K562 (cell line): ENCODE data around the gene ELOVL5. TPM values are rescaled to one million over a fixed set of nuclear protein-coding genes. Genes with fewer than 3 reads are reported as not detected.

Source experiments
- ARID1B ChIP-seq: fragments of 450-650 bp; IDR thresholded peaks from 2 replicates; pipeline ENCODE4 v1.6.1; 2016; ENCODE audit warnings: antibody characterized with exemption, mild to moderate bottlenecking, inconsistent platforms
- ARNT ChIP-seq, 2 experiments: fragments of 450-650 bp; IDR thresholded peaks; 2 replicates each; pipeline ENCODE4 v1.6.1; 2016; ENCODE audit warnings: mild to moderate bottlenecking in 1 of 2
- BCL6 ChIP-seq: fragments of 250-450 bp; sonication (Bioruptor Pico); IDR thresholded peaks from 2 replicates; pipeline ENCODE4 v1.4.0; 2020
- CHD1 ChIP-seq: fragments of 200-600 bp; sonication (generic); IDR thresholded peaks from one replicate; pipeline ENCODE4 v1.6.1; 2012; ENCODE audit warnings: mild to moderate bottlenecking, moderate library complexity, low read length, inconsistent platforms
- E2F4 ChIP-seq: sonication (generic); formaldehyde crosslinking; IDR thresholded peaks from 2 replicates; pipeline ENCODE4 v1.8.0; 2022; ENCODE audit warnings: mild to moderate bottlenecking, low read depth, missing genetic modification reagents
- ETS1 ChIP-seq: conservative IDR thresholded peaks from 2 replicates; pipeline ENCODE4 v1.6.1; 2011; ENCODE audit warnings: low read depth, mild to moderate bottlenecking, low read length; ENCODE audit not compliant: control insufficient read depth
- FOSL1 ChIP-seq: fragments of 200-800 bp; sonication (Bioruptor generic); conservative IDR thresholded peaks from 2 replicates; pipeline ENCODE4 v1.6.1; 2016; ENCODE audit warnings: missing genetic modification characterization, missing compliant biosample characterization
- GTF2F1 ChIP-seq: IDR thresholded peaks from 2 replicates; pipeline ENCODE4 v1.6.1; 2011; ENCODE audit warnings: low read depth, low read length, improper control_type of control experiment
- HNRNPLL ChIP-seq: fragments of 200-400 bp; formaldehyde crosslinking; IDR thresholded peaks from 2 replicates; pipeline ENCODE4 v1.6.1; 2017; ENCODE audit warnings: low read length, low read depth, mild to moderate bottlenecking; ENCODE audit not compliant: poor library complexity, severe bottlenecking
- HOXB6 ChIP-seq: fragments of 250-450 bp; sonication (Bioruptor Pico); IDR thresholded peaks from 2 replicates; pipeline ENCODE4 v1.5.1; 2022; ENCODE audit warnings: mild to moderate bottlenecking, borderline replicate concordance
- NUFIP1 ChIP-seq: fragments of 450-650 bp; IDR thresholded peaks from 2 replicates; pipeline ENCODE4 v1.6.1; 2018; ENCODE audit not compliant: partially characterized antibody
- POLR2AphosphoS5 ChIP-seq: IDR thresholded peaks from 2 replicates; pipeline ENCODE4 v1.6.1; 2011; ENCODE audit warnings: mild to moderate bottlenecking, low read depth, low read length, moderate library complexity; ENCODE audit not compliant: control insufficient read depth, insufficient read depth
- POLR2G ChIP-seq: fragments of 200-400 bp; formaldehyde crosslinking; IDR thresholded peaks from 2 replicates; pipeline ENCODE4 v1.6.1; 2017; ENCODE audit warnings: low read depth, mild to moderate bottlenecking, antibody characterized with exemption, low read length, moderate library complexity
- SRSF7 ChIP-seq: fragments of 200-400 bp; formaldehyde crosslinking; optimal IDR thresholded peaks from 2 replicates; pipeline ENCODE3; 2017; ENCODE audit warnings: mild to moderate bottlenecking, low read depth, low read length
- TBP ChIP-seq: optimal IDR thresholded peaks from 2 replicates; pipeline ENCODE3; 2011; ENCODE audit warnings: low read depth, low read length, improper control_type of control experiment
- TGIF2 ChIP-seq: sonication (generic); formaldehyde crosslinking; IDR thresholded peaks from 2 replicates; pipeline ENCODE4 v1.8.1; 2022; ENCODE audit warnings: mild to moderate bottlenecking, missing genetic modification reagents, moderate library complexity
- YY1 ChIP-seq, 3 experiments: IDR thresholded peaks; 2 replicates each; pipeline ENCODE4 v1.6.1; 2011; ENCODE audit warnings: low read length in 2 of 3, mild to moderate bottlenecking in 2 of 3, moderate library complexity in 2 of 3, borderline replicate concordance in 1 of 3, control low read depth in 1 of 3, low read depth in 1 of 3; ENCODE audit not compliant: insufficient read depth in 3 of 3, insufficient replicate concordance in 2 of 3, control insufficient read depth in 1 of 3, insufficient read length in 1 of 3; ENCODE audit errors: extremely low read depth in 1 of 3
- ZNF197 ChIP-seq: fragments of 200-800 bp; sonication (Bioruptor generic); IDR thresholded peaks from 2 replicates; pipeline ENCODE4 v1.6.1; 2016; ENCODE audit warnings: low read depth, missing genetic modification characterization, missing compliant biosample characterization
- ZNF3 ChIP-seq: fragments of 250-450 bp; sonication (Bioruptor Pico); IDR thresholded peaks from 2 replicates; pipeline ENCODE4 v1.5.0; 2021; ENCODE audit warnings: mild to moderate bottlenecking, moderate library complexity
- ZNF444 ChIP-seq: fragments of 250-450 bp; sonication (Bioruptor Pico); IDR thresholded peaks from 2 replicates; pipeline ENCODE4 v1.4.0; 2020; ENCODE audit warnings: mild to moderate bottlenecking, moderate library complexity
- ZNF592 ChIP-seq: fragments of 450-650 bp; IDR thresholded peaks from 2 replicates; pipeline ENCODE4 v1.6.1; 2017; ENCODE audit warnings: antibody characterized with exemption, mild to moderate bottlenecking
- polyA plus RNA-seq, 8 experiments: library from polyadenylated mRNA; depleted of rRNA in 4 of 8; stranded (reverse) in 5 of 8; unstranded in 3 of 8; fragments of >200 nt; fragmentation: Nextera tagmentation in 2 of 8; fragmentation: Illumina TruSeq in 1 of 8; extraction: Ambion mirVana in 2 of 8; extraction: Trizol in 1 of 8; gene quantifications; 2 replicates each; pipeline versions ENCODE4 v1.2.1 to v1.2.3, GENCODE V29; 2011 to 2014; ENCODE audit warnings: inconsistent platforms in 1 of 8, missing spikeins in 1 of 8
- total RNA-seq, 7 experiments: library from RNA; depleted of rRNA in 6 of 7; stranded (reverse); fragments of >200 nt in 6 of 7; fragmentation: Illumina TruSeq in 2 of 7; extraction: Trizol in 2 of 7; gene quantifications; 2 replicates each; pipeline versions ENCODE4 v1.2.1 to v1.2.3, GENCODE V29; 2011 to 2021; ENCODE audit warnings: low replicate concordance in 1 of 7

ELOVL5 gene
- total and polyA plus RNA-seq, 9 of the 15 experiments (the other 6 are each of a cell fraction or from before 2014, with no cell fraction given): 70.6 to 245 (median 132) TPM

GRCh38 chr6:53348371-53349208, at the start of gene ELOVL5 (continued):
- TF ChIP-seq ZNF592: no peak
- peak; percentile 95 for TF ChIP-seq POLR2G
- TF ChIP-seq TBP: peak; percentile 95
- TF ChIP-seq ZNF197 (CRISPR knock-in tag): no peak
- TF ChIP-seq TGIF2 (CRISPR knock-in tag): no peak
- peak; percentile 46 to 86 (median 55) for TF ChIP-seq YY1 (IDR thresholded peaks at IDR 0.05; ENCODE audit: borderline replicate concordance in 1 of 3, control insufficient read depth in 1 of 3, extremely low read depth in 1 of 3, insufficient read depth in 3 of 3, insufficient read length in 1 of 3, insufficient replicate concordance in 2 of 3, low read depth in 1 of 3, low read length in 2 of 3)
- peak; percentile 48 for TF ChIP-seq HNRNPLL
- TF ChIP-seq NUFIP1: no peak
- TF ChIP-seq POLR2AphosphoS5: peak; percentile 83
- no peak for TF ChIP-seq SRSF7
- TF ChIP-seq CHD1: peak; percentile 81
- no peak for TF ChIP-seq HOXB6 (CRISPR knock-in tag)
- TF ChIP-seq E2F4 (CRISPR knock-in tag): no peak
- TF ChIP-seq ARNT (IDR thresholded peaks at IDR 0.05): no peak
- no peak; the same call in 1 of the 2 replicates for TF ChIP-seq ARID1B
- peak; percentile 76 for TF ChIP-seq FOSL1 (tag)
- no peak for TF ChIP-seq ZNF3
- TF ChIP-seq BCL6 (CRISPR knock-in tag): no peak
- peak; percentile 45; the same call in 1 of the 2 replicates for TF ChIP-seq GTF2F1
- TF ChIP-seq ZNF444 (CRISPR knock-in tag): no peak
- TF ChIP-seq ETS1: 0 out of 2 replicates have a peak, but pooled peaks have one; percentile 53
